ENCODE results near the gene MYO1B.

The MYO1B gene

DNA sequence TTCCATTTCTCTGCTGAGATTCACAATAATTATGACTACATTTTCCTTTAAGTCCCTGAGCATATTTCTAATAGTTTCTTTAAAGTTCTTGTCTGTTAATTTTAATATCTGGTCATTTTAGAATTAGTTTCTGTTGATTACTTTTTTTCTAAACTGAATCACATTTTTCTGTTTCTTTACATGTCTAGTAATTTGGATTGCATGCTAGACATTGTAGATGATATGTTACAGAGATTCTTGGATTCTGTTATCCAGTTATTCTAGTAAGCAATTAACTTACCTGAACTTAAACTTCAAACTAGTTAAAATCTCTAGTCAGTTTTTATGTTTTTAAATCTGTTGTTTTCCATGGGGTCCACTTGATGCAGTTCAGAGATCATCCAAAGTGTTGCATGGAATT, 214.0 kb downstream of the MYO1B start:
- no peak for DNase-seq (ENCODE audit: low read depth in 2 of 2)

DNA sequence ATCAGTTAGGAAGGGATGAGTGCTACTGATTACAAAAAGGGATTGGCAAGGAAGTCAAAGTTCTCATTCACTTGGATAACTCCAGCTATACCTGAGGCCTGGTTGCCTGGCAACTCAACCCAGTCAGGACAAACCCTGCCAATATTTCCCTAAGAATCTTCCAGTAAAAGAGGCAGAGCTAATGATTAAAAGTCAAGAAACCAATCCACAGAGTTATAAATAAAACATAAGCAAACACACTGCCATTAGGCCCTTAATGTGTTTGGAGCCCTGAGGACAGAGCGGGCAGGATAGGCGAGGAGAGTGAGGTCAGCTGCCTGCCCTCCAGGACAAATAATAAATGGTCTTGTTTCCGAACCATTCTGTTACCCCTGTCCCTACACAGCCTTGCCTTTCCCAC, 217.2 kb downstream of the MYO1B start:
- no peak for DNase-seq (ENCODE audit: low read depth in 2 of 2)

DNA sequence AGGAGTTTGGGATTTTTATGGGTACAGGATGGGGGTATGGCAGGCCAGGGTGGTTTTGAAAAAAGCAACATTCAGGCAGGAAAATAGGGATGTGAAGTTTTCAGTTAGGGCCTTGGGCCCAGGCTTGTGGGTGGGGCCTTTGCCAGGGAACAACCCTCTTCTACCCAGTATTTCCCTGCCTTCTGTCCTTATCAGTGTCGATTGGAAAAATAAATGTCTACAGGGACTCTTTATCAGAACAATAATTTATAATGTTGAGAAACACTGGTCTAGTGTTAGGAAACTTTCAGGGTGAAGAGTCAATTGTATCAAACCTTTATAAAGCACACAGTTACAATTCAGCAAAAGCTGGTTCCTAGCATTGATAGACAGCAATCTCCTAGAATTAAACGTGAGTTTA, 218.6 kb downstream of the MYO1B start:
- no peak for DNase-seq (ENCODE audit: low read depth in 2 of 2)

DNA sequence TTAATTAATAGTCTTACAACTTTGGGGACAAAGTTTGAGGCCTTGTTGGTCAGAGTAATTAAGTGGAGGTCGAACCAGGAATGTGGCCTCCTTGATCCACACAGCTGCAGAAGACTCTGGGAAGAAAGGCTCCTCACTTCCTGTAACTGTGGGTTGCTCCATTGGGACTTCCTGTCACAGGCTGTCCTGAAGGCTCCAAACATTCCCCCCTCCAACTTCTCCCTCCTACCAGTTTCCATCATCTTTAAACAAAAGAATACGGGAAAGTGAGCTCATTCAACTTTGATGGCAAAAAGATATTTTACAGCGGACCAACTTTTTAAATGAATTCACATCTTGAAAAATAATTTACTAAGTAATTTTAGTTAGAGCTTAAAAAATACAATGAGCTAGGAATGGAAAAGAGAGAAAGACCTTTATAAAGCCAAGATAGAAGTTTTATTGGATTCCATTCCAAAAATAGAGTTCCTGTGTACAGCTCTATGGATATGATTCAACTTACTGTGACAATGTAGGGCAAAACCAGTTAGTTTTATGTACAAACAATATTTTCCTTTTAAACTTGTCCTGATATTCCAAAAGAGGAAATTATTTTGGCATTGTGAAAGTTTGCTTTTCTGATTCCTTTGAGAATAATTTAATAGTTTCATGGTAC, 220.7 kb downstream of the MYO1B start:
- DNase-seq (ENCODE audit: low read depth in 2 of 2), result no peak

DNA sequence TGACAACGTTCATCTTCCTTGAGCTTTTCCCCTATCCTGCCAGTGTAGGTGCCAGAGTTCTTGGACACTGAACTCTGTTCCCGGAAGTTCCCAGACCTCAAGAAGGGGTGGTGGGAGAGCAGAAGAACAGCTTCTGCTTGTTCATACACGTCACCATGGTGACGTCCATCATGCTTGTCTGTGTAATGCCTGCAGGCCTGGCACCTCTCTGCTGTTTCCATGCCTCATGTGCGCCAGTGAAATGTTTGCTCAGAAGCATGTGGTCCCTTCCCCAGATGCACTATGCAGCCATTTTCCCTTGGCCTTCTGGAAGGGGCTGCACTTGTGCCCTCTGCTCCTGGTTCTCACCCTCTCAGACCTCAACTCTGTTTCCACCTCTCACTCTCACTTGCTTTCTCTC, 221.9 kb downstream of the MYO1B start:
- DNase-seq (ENCODE audit: low read depth in 2 of 2), result no peak

- DNase-seq (ENCODE audit: low read depth in 2 of 2), result no peak
These were observed 225.1 kb downstream of the MYO1B start for GRCh38 chr2:191470306-191470705.

GRCh38 chr2:191474464-191474863, 229.3 kb downstream of the MYO1B start:
- no peak for DNase-seq (ENCODE audit: low read depth in 2 of 2)
